Measurements from ENCODE around the gene MYO1C.

- TF ChIP-seq, protein P1, sequence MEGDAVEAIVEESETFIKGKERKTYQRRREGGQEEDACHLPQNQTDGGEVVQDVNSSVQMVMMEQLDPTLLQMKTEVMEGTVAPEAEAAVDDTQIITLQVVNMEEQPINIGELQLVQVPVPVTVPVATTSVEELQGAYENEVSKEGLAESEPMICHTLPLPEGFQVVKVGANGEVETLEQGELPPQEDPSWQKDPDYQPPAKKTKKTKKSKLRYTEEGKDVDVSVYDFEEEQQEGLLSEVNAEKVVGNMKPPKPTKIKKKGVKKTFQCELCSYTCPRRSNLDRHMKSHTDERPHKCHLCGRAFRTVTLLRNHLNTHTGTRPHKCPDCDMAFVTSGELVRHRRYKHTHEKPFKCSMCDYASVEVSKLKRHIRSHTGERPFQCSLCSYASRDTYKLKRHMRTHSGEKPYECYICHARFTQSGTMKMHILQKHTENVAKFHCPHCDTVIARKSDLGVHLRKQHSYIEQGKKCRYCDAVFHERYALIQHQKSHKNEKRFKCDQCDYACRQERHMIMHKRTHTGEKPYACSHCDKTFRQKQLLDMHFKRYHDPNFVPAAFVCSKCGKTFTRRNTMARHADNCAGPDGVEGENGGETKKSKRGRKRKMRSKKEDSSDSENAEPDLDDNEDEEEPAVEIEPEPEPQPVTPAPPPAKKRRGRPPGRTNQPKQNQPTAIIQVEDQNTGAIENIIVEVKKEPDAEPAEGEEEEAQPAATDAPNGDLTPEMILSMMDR (IDR thresholded peaks at IDR 0.05) = no peak
- TF ChIP-seq POLR2A (IDR thresholded peaks at IDR 0.05) = no peak
Observed at GRCh38 chr17:1435326-1435725, 57.2 kb downstream of the MYO1C start.
